H1 (cell line): ENCODE measurements around the gene NUDC. TPM values are rescaled to one million over a fixed set of nuclear protein-coding genes. Genes with fewer than 3 reads are reported as not detected.

Source experiments
- CTCF ChIA-PET: fragments of 300-600 bp; sonication (Branson Sonifier 250); formaldehyde crosslinking; loops from one replicate; lab custom pipeline; 2021; ENCODE audit not compliant: partially characterized antibody; lab: Charles Lee
- POLR2A ChIA-PET: fragments of 300-600 bp; sonication (Branson Sonifier 250); formaldehyde crosslinking; loops from one replicate; lab custom pipeline; 2021; ENCODE audit warnings: inconsistent platforms; ENCODE audit not compliant: partially characterized antibody; lab: Charles Lee
- DNase-seq, 2 experiments: peaks; one replicate each; pipeline versions ENCODE4 v3.0.0 to v3.0.0-alpha.2; 2010 to 2022; ENCODE audit warnings: low spot score in 2 of 2, low read depth in 1 of 2, mixed read lengths in 1 of 2
- FAIRE-seq: peaks from 2 replicates; lab custom pipeline; 2011; peaks lifted over from hg19 to GRCh38; lab: Jason Lieb, UNC
- H2AFZ ChIP-seq: 2 replicates; pipeline ENCODE4 v1.8.1; 2012; ENCODE audit warnings: low read length, inconsistent platforms
- H2AK5ac ChIP-seq: 2 replicates; pipeline ENCODE4 v1.6.1; 2013; ENCODE audit warnings: low read depth, low read length
- H2BK120ac ChIP-seq: replicated peaks from 2 replicates; pipeline ENCODE3; 2013; ENCODE audit warnings: low read depth, low read length, inconsistent platforms
- H2BK12ac ChIP-seq: 2 replicates; pipeline ENCODE4 v1.6.1; 2013; ENCODE audit warnings: low read depth, low read length
- H2BK15ac ChIP-seq: 2 replicates; pipeline ENCODE4 v1.6.1; 2013; ENCODE audit warnings: low read length
- H2BK20ac ChIP-seq: 2 replicates; pipeline ENCODE4 v1.6.1; 2013; ENCODE audit warnings: low read length
- H2BK5ac ChIP-seq: 2 replicates; pipeline ENCODE4 v1.6.1; 2013; ENCODE audit warnings: low read depth, low read length
- H3K14ac ChIP-seq: 2 replicates; pipeline ENCODE4 v1.6.1; 2013; ENCODE audit warnings: inconsistent platforms; ENCODE audit not compliant: insufficient read length
- H3K18ac ChIP-seq: 2 replicates; pipeline ENCODE4 v1.6.1; 2013; ENCODE audit warnings: low read length; ENCODE audit errors: extremely low read depth
- H3K23ac ChIP-seq: 2 replicates; pipeline ENCODE4 v1.6.1; 2013; ENCODE audit warnings: inconsistent platforms; ENCODE audit not compliant: insufficient read length
- H3K23me2 ChIP-seq: 2 replicates; pipeline ENCODE4 v1.6.1; 2013; ENCODE audit warnings: low read depth, low read length
- H3K27ac ChIP-seq: 2 replicates; pipeline ENCODE4 v1.6.1; 2011; ENCODE audit warnings: low read depth, low read length, inconsistent platforms
- H3K27me3 ChIP-seq, 4 experiments: replicated peaks in 1 of 4; 1 replicate in 1 of 4; 2 replicates in 3 of 4; pipeline versions ENCODE4 v1.6.1 to v1.8.1; 2011 to 2013; ENCODE audit warnings: low read length in 3 of 4, mild to moderate bottlenecking in 3 of 4, inconsistent platforms in 2 of 4, mixed read lengths in 2 of 4, moderate library complexity in 1 of 4; ENCODE audit not compliant: control insufficient read depth in 3 of 4, insufficient read depth in 3 of 4; ENCODE audit errors: extremely low read depth in 1 of 4
- H3K36me3 ChIP-seq, 4 experiments: 2 replicates each; pipeline versions ENCODE4 v1.6.1 to v1.8.1; 2011 to 2013; ENCODE audit warnings: mild to moderate bottlenecking in 4 of 4, low read length in 3 of 4, moderate library complexity in 2 of 4, control low read depth in 1 of 4, inconsistent platforms in 1 of 4; ENCODE audit not compliant: insufficient read depth in 4 of 4, control insufficient read depth in 2 of 4
- H3K4ac ChIP-seq: replicated peaks from 2 replicates; pipeline ENCODE3; 2013; ENCODE audit warnings: low read length, low read depth, mixed read lengths, inconsistent platforms; ENCODE audit not compliant: insufficient read length
- H3K4me1 ChIP-seq, 4 experiments: replicated peaks in 1 of 4; 1 replicate in 1 of 4; 2 replicates in 3 of 4; pipeline versions ENCODE4 v1.6.1 to v1.8.1; 2011 to 2013; ENCODE audit warnings: low read length in 3 of 4, inconsistent platforms in 2 of 4, mixed read lengths in 1 of 4; ENCODE audit not compliant: insufficient read depth in 4 of 4, control insufficient read depth in 3 of 4
- H3K4me2 ChIP-seq, 2 experiments: 2 replicates each; pipeline versions ENCODE4 v1.6.1 to v1.8.1; 2011 to 2013; ENCODE audit warnings: low read depth in 2 of 2, low read length in 2 of 2, control low read depth in 1 of 2, inconsistent platforms in 1 of 2, mild to moderate bottlenecking in 1 of 2; ENCODE audit not compliant: insufficient read depth in 1 of 2
- H3K4me3 ChIP-seq, 4 experiments: fragments of 200-600, 300-600 bp in 1 of 4; sonication (generic), shearing (Covaris generic), sonication (Bioruptor Twin) in 1 of 4; 2 replicates each; pipeline versions ENCODE4 v1.5.1 to v1.8.1; 2011 to 2016; ENCODE audit warnings: low read length in 4 of 4, low read depth in 3 of 4, control low read depth in 2 of 4, inconsistent platforms in 2 of 4, mild to moderate bottlenecking in 2 of 4, mixed read lengths in 1 of 4, moderate library complexity in 1 of 4; ENCODE audit not compliant: insufficient read depth in 2 of 4; ENCODE audit errors: extremely low read depth in 1 of 4
- H3K56ac ChIP-seq: replicated peaks from 2 replicates; pipeline ENCODE3; 2013; ENCODE audit warnings: low read depth, mild to moderate bottlenecking, mixed read lengths, low read length, inconsistent platforms; ENCODE audit not compliant: insufficient read length
- H3K79me1 ChIP-seq: 2 replicates; pipeline ENCODE4 v1.6.1; 2013; ENCODE audit warnings: low read depth, low read length, control low read depth
- H3K79me2 ChIP-seq, 2 experiments: 2 replicates each; pipeline versions ENCODE4 v1.6.1 to v1.8.1; 2012 to 2013; ENCODE audit warnings: low read length in 2 of 2, mild to moderate bottlenecking in 2 of 2, inconsistent platforms in 1 of 2; ENCODE audit not compliant: insufficient read depth in 2 of 2, control insufficient read depth in 1 of 2
- H3K9ac ChIP-seq, 4 experiments: replicated peaks in 1 of 4; 1 replicate in 1 of 4; 2 replicates in 3 of 4; pipeline versions ENCODE4 v1.6.1 to v1.8.1; 2011 to 2013; ENCODE audit warnings: low read depth in 3 of 4, low read length in 3 of 4, control low read depth in 2 of 4, mild to moderate bottlenecking in 2 of 4, moderate library complexity in 2 of 4, inconsistent platforms in 1 of 4; ENCODE audit errors: extremely low read depth in 1 of 4
- H3K9me3 ChIP-seq, 2 experiments: 2 replicates each; pipeline versions ENCODE4 v1.6.1 to v1.8.1; 2012 to 2013; ENCODE audit warnings: mild to moderate bottlenecking in 2 of 2, moderate library complexity in 2 of 2, control low read depth in 1 of 2, inconsistent platforms in 1 of 2, low read depth in 1 of 2, low read length in 1 of 2, mixed read lengths in 1 of 2; ENCODE audit not compliant: insufficient read depth in 2 of 2
- H4K20me1 ChIP-seq, 2 experiments: replicated peaks in 1 of 2; 2 replicates each; pipeline versions ENCODE3 to v1.8.1; 2011 to 2013; ENCODE audit warnings: inconsistent platforms in 2 of 2, low read length in 2 of 2, mild to moderate bottlenecking in 1 of 2; ENCODE audit not compliant: insufficient read depth in 2 of 2, control insufficient read depth in 1 of 2
- H4K5ac ChIP-seq: 2 replicates; pipeline ENCODE4 v1.6.1; 2013; ENCODE audit warnings: low read length, low read depth, mixed read lengths, inconsistent platforms; ENCODE audit not compliant: insufficient read length
- H4K8ac ChIP-seq: 2 replicates; pipeline ENCODE4 v1.8.0; 2013; ENCODE audit warnings: mild to moderate bottlenecking, moderate library complexity, low read length, inconsistent platforms; ENCODE audit not compliant: insufficient read depth; ENCODE audit errors: extremely low read depth
- H4K91ac ChIP-seq: replicated peaks from 2 replicates; pipeline ENCODE3; 2013; ENCODE audit warnings: low read length, mixed read lengths, inconsistent platforms; ENCODE audit not compliant: insufficient read length
- CTCF ChIP-seq, 3 experiments: IDR thresholded peaks; 1 replicate in 2 of 3; 2 replicates in 1 of 3; pipeline versions ENCODE4 v1.5.1 to v1.6.1; 2011; ENCODE audit warnings: low read length in 3 of 3, mild to moderate bottlenecking in 3 of 3, inconsistent platforms in 2 of 3, low read depth in 1 of 3, moderate library complexity in 1 of 3; ENCODE audit not compliant: insufficient read depth in 1 of 3; ENCODE audit errors: control extremely low read depth in 1 of 3
- RAD21 ChIP-seq, 2 experiments: IDR thresholded peaks in 1 of 2; conservative IDR thresholded peaks in 1 of 2; 2 replicates each; pipeline ENCODE4 v1.6.1; 2011; ENCODE audit warnings: low read depth in 2 of 2, low read length in 2 of 2, improper control_type of control experiment in 1 of 2, inconsistent platforms in 1 of 2, mild to moderate bottlenecking in 1 of 2, moderate library complexity in 1 of 2
- SUZ12 ChIP-seq: fragments of 200-600 bp; sonication (generic); IDR thresholded peaks from 2 replicates; pipeline ENCODE4 v1.6.1; 2012; ENCODE audit warnings: mild to moderate bottlenecking, inconsistent platforms, low read length, moderate library complexity, mixed read lengths
- WGBS, 2 experiments: shearing (Covaris generic) in 1 of 2; methylation state at CpG; one replicate each; pipeline versions ENCODE4 v1.1.6 to v1.1.7; 2013 to 2015; ENCODE audit warnings: low lambda C conversion rate in 2 of 2, mixed read lengths in 2 of 2, inconsistent platforms in 1 of 2, low coverage in 1 of 2, missing lambda C conversion rate in 1 of 2; ENCODE audit not compliant: insufficient replicate concordance in 2 of 2, insufficient coverage in 1 of 2, insufficient read length in 1 of 2; ENCODE audit errors: extremely low coverage in 1 of 2, missing lambda C conversion rate in 1 of 2; 5-methylcytosine and 5-hydroxymethylcytosine counted together
- polyA plus RNA-seq, 7 experiments: library from polyadenylated mRNA; depleted of rRNA in 3 of 7; stranded (reverse) in 5 of 7; unstranded in 2 of 7; fragments of >200 nt in 5 of 7; fragments of 200-250 nt in 2 of 7; gene quantifications; 1 replicate in 5 of 7; 2 replicates in 1 of 7; 4 replicates in 1 of 7; pipeline versions ENCODE4 v1.2.1 to v1.2.3, GENCODE V29; 2011 to 2013; ENCODE audit warnings: missing spikeins in 2 of 7, mixed read lengths in 2 of 7
- total RNA-seq: library from RNA; stranded (reverse); fragmentation: NEBNext Ultra II Directional; extraction: Animal tissue kit (Norgen Biotek cat#: 25700); gene quantifications from 2 replicates; pipeline ENCODE4 v1.2.1, GENCODE V29; 2021

NUDC gene
- total and polyA plus RNA-seq, 2 of the 8 experiments (the other 6 are each of a cell fraction or from before 2014, with no cell fraction given) = 43.2 to 131 TPM

DNA sequence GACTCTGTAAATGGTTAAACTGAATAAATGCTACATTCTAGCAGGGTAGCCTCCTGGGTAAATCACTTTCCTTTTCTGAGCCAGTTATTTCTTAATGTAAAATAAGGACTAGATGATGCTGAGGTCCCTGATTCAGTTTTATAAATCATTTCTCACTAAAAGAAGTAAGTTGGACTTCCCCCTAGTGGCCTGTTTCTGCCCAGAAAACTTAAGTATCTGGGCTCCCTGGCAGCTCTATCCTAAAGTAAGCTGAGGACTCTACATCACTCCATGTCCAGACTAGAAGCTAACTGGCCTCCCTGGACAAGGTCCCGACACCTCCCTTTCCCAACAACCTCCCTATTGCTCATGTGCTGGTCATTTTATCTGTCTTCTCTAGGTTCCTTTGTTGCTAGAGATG is 34.4 kb upstream of the NUDC start:
- H3K4me3 ChIP-seq = no peak overlapping the region
- peaks cover 12% of the 10 kb centered on the region; the same call in 1 of the 2 replicates for H3K23me2 ChIP-seq
- H3K9ac ChIP-seq = no peak overlapping the region
- H2BK15ac ChIP-seq = no peak overlapping the region
- no peak overlapping the region for H2BK5ac ChIP-seq
- H4K8ac ChIP-seq = no peak overlapping the region
- H2BK120ac ChIP-seq = no peak overlapping the region
- H3K79me2 ChIP-seq = peaks cover 0 to 12% of the 10 kb centered on the region in 2 experiments; a peak in 2 of 4 replicates
- peaks cover 0 to 2% of the 10 kb centered on the region in 2 experiments for H4K20me1 ChIP-seq
- no peak overlapping the region for H2AFZ ChIP-seq
- H3K4me2 ChIP-seq = no peak overlapping the region
- TF ChIP-seq RAD21 (IDR thresholded peaks at IDR 0.05 in 1 of 2, conservative IDR thresholded peaks at IDR 0.05 in 1 of 2; ENCODE audit: low read depth in 2 of 2, low read length in 2 of 2) (0 out of 4 replicates have a peak, but pooled peaks of 1 of the 2 experiments have one; percentile 4), CTCF (IDR thresholded peaks at IDR 0.05; ENCODE audit: control extremely low read depth in 1 of 3, insufficient read depth in 1 of 3, low read depth in 1 of 3, low read length in 3 of 3) (peak in 1 of 3 experiments; percentile 43; a peak in 1 of 4 replicates), SUZ12 (no peak)
- no peak overlapping the region for H3K56ac ChIP-seq
- H3K27me3 ChIP-seq = no peaks in the 10 kb centered on the region
- H2AK5ac ChIP-seq = no peak overlapping the region
- no peak overlapping the region for H2BK20ac ChIP-seq
- H3K4ac ChIP-seq = no peak overlapping the region
- H3K36me3 ChIP-seq = peaks cover 21 to 49% (median 40%) of the 10 kb centered on the region in 4 experiments
- H3K4me1 ChIP-seq = peaks cover 0 to 8% (median 3%) of the 10 kb centered on the region in 4 experiments; a peak in 3 of 7 replicates
- H2BK12ac ChIP-seq = no peak overlapping the region
- no peak for FAIRE-seq
- H3K79me1 ChIP-seq = no peaks in the 10 kb centered on the region; the same call in 1 of the 2 replicates
- no peak for DNase-seq
- ChIA-PET POLR2A (interaction anchor here (0.7 to 6.5 kb wide), 8 partner anchors 10 to 86 kb away, joined by 3 to 66 read pairs (median 3); partner anchors contain the start of genes GPATCH3 and NUDC), CTCF (interaction anchor here (0.6 to 31.7 kb wide), 18 partner anchors 8 to 441 kb away, joined by 3 to 547 read pairs (median 4); partner anchors contain the start of genes GPATCH3 and SFN)
- no peak overlapping the region for H3K14ac ChIP-seq
- H3K27ac ChIP-seq = no peak overlapping the region
- H4K91ac ChIP-seq = no peak overlapping the region
- H3K9me3 ChIP-seq = no peaks in the 10 kb centered on the region
- WGBS, 2 experiments = 92% methylated on average over 1 of the region's 1 CpG; no CpG with 5 or more reads in 1 of the 2 experiments
- H3K18ac ChIP-seq = no peak overlapping the region
- H4K5ac ChIP-seq = no peak overlapping the region
- no peak overlapping the region for H3K23ac ChIP-seq
